ENCODE results near the gene TMEM179.

TMEM179 gene

DNA sequence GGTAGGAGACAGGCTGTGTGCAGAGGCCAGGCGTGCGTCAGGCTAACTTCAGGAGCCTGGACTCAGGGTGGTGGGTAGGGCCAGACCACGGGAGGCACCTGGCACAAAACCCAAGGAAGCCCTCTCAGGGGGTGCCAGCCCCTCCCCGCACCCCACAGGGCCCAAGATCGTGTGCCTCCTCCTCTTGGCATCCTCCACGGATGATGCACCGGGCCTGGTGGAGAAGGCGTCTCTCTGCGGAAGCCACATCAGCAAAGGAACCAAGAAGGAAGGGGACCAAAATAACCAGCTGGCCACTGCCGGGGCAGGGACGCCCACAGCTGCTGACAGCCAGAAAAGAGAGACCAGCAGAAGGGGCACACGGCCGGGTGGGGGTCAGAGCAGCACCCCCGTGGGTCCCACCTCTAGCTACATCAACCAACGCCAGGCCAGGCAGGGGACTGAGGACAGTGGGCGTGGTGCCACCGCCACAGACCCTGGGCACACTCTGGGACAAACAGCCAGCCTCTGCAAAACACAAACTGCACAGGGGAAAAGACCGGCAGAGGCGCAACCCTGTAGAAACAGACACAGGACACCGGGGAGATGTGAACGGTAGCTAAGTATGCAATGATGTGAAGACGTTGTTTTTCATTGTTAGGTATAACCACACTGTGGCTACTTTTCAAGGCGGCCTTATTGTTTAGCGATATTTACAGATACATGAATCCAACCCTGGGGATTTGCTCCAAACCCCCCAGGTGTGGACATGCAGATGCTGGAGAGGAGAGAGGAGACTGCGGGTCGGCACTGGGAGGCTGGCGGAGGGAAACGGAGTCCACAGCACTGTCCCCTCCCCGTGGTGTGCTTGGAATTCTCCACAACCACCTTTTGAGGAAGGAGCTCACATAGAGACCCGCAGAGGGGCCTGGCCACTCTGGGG lies 51.1 kb downstream of the TMEM179 start:
- H3K4me3 ChIP-seq (ENCODE audit: control insufficient read depth, low read depth, low read length): no peak overlapping the region
- TF ChIP-seq, protein P1, sequence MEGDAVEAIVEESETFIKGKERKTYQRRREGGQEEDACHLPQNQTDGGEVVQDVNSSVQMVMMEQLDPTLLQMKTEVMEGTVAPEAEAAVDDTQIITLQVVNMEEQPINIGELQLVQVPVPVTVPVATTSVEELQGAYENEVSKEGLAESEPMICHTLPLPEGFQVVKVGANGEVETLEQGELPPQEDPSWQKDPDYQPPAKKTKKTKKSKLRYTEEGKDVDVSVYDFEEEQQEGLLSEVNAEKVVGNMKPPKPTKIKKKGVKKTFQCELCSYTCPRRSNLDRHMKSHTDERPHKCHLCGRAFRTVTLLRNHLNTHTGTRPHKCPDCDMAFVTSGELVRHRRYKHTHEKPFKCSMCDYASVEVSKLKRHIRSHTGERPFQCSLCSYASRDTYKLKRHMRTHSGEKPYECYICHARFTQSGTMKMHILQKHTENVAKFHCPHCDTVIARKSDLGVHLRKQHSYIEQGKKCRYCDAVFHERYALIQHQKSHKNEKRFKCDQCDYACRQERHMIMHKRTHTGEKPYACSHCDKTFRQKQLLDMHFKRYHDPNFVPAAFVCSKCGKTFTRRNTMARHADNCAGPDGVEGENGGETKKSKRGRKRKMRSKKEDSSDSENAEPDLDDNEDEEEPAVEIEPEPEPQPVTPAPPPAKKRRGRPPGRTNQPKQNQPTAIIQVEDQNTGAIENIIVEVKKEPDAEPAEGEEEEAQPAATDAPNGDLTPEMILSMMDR (conservative IDR thresholded peaks at IDR 0.05; ENCODE audit: control insufficient read depth, insufficient read depth, low read depth, low read length): no peak
- DNase-seq (ENCODE audit: low read depth): no peak

DNA sequence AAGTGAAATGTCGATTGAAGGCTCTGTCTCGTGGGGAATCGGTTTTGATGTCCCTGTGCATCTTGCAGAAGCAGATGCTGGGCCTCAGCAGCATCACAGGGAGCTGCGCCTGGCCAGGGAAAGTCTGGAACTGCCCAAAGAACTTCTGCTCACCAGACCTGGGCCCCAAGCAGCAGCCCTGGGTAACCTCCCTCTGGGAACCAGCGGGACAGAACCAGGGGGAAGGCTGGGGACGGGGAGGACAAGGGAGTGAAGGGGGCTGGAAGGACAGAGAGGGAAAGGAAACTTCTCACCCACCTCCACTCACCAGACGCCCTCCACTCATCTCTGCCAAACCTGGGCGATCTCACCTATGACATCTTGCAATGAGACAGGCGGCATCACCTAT lies 51.8 kb downstream of the TMEM179 start:
- H3K4me3 ChIP-seq (ENCODE audit: control insufficient read depth, low read depth, low read length): no peak overlapping the region
- TF ChIP-seq, protein P1 (conservative IDR thresholded peaks at IDR 0.05; ENCODE audit: control insufficient read depth, insufficient read depth, low read depth, low read length): no peak
- no peak for DNase-seq (ENCODE audit: low read depth)

DNA sequence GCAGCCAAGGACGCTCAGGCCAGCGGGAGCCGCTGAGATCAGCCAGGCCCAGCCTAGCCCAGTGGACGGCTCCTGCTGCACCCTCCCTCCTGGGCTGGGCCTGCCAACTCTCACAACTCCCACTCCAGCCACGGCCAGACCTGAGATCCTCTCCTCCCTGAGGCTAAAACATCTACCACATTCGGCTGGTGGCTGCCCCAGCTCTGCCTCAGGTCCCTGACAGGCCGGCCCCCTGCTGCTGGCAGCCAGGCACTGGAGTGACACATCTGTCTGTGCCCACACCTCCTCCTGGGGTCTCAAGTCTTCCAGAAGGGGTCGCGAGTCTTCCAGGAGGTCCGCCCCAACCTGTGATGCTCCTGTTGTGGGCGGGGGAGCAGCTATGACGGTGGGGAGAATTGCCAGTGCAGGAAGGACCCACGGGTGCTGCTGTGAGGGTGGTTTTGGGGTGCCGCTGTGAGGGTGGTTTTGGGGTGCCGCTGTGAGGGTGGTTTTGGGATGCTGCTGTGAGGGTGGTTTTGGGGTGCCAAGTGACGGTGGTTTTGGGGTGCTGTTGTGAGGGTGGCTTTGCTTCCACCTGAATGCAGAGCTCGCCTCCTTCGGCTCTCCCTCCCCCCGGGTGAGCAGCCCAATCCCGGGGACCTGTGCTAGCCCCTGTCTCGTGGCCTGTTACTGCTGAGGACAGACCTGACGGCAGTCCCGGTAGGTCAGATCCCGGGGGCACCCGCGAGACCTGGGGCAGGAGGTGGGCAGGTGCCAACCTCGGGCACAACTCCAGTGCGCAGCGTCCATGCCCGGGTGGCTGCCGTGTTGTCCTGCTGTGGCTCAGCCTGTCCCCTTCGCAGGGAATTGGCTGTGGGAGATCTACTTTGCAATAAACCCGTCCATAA lies 52.5 kb downstream of the TMEM179 start:
- TF ChIP-seq, protein P1 (conservative IDR thresholded peaks at IDR 0.05; ENCODE audit: control insufficient read depth, insufficient read depth, low read depth, low read length): no peak
- no peak for DNase-seq (ENCODE audit: low read depth)
- no peak overlapping the region for H3K4me3 ChIP-seq (ENCODE audit: control insufficient read depth, low read depth, low read length)

DNA sequence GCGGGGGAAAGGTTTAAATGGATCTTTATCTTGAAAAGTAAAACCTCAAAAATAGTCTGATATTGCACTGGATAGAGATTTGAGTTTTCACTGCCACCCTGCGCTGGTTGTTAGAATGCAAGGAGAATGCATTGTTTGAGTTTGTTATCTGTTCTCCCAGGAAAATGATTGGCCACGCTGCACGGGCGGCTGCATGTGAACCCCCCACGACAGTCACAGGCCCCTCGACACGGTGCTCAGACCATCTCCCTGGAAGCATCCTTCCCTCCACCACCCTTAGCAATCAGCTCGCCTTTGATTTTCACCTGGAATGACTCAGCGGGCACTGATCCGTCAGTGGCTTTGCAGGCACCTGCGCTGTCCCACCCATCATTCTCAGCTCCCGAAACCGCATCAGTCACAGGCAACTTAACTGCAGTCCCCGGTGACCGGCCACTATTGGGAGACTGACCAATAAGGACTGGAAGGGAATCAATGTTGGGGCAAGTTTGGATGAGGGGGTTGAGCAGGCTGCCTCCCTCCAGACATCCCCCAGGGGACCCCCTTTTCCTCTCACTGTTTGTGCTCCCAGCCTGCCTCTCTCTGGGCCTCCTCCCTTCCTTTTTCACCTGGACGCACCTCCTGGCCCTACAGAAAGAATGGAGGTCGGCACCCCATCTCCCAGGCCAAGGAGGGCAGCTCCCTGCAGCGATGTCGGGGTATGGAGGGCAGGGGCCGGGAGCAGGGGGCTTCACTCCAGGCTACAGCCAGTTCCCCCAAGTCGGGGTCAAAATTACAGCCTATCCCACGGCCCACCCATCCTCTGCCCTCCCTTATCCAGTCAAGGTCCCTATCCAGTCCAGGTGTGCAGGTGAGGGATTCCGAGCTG lies 53.5 kb downstream of the TMEM179 start:
- DNase-seq (ENCODE audit: low read depth): no peak
- TF ChIP-seq, protein P1 (conservative IDR thresholded peaks at IDR 0.05; ENCODE audit: control insufficient read depth, insufficient read depth, low read depth, low read length): no peak
- no peak overlapping the region for H3K4me3 ChIP-seq (ENCODE audit: control insufficient read depth, low read depth, low read length)

DNA sequence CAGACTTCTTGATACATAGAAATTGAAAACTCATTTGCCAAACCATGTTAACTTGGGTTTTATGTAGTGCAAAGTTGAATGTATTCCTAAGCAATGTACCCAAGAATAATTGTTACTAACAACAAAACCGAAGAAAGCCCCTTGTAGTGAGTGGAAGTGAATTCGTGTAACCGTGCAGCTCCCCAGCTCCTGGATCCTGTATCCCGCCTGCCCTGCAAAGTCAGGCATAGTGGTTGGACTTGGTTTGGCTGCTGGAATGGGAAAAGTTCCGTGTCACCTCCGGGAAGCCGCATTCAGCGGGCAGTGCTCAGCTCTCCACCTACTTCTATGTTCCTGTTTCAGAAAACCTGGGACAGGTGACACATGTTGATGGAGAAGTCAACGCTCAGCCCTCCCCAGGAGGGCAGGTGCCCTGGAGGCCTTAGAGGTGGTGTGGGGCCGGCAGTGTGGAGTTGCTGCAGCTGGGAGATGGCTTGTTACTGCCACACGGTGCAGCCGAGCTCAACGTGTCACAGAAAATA lies 54.2 kb downstream of the TMEM179 start:
- no peak for DNase-seq (ENCODE audit: low read depth)
- TF ChIP-seq, protein P1 (conservative IDR thresholded peaks at IDR 0.05; ENCODE audit: control insufficient read depth, insufficient read depth, low read depth, low read length): no peak
- H3K4me3 ChIP-seq (ENCODE audit: control insufficient read depth, low read depth, low read length): no peak overlapping the region

Measured in fibroblast of mammary gland (primary cell).